Nephron progenitor cell (in vitro differentiated cells): ENCODE data around the gene C5orf24.

Source experiments
- DNase-seq: peaks from one replicate; pipeline ENCODE4 v3.0.0; 2021
- H3K27ac Mint-ChIP-seq: 2 replicates; pipeline ENCODE4 v1.8.0; 2021; ENCODE audit warnings: mild to moderate bottlenecking, moderate library complexity, mixed read lengths
- H3K27me3 Mint-ChIP-seq: 2 replicates; pipeline ENCODE4 v1.8.0; 2021; ENCODE audit warnings: mild to moderate bottlenecking, low read depth, mixed read lengths; ENCODE audit not compliant: poor library complexity
- H3K36me3 Mint-ChIP-seq: 2 replicates; pipeline ENCODE4 v1.8.0; 2021; ENCODE audit warnings: low read depth, mixed read lengths
- H3K4me1 Mint-ChIP-seq: 2 replicates; pipeline ENCODE4 v1.8.0; 2021; ENCODE audit warnings: mixed read lengths
- H3K4me3 Mint-ChIP-seq: 2 replicates; pipeline ENCODE4 v1.8.0; 2021; ENCODE audit warnings: mild to moderate bottlenecking, moderate library complexity, mixed read lengths
- H3K9me3 Mint-ChIP-seq: 2 replicates; pipeline ENCODE4 v1.8.0; 2021; ENCODE audit warnings: mild to moderate bottlenecking, moderate library complexity, mixed read lengths
- TF ChIP-seq, protein P1 (sequence below): fragments of 200-600 bp; sonication (generic); IDR thresholded peaks from 2 replicates; pipeline ENCODE4 v1.5.0; 2021; ENCODE audit warnings: antibody characterized with exemption

The C5orf24 gene

DNA sequence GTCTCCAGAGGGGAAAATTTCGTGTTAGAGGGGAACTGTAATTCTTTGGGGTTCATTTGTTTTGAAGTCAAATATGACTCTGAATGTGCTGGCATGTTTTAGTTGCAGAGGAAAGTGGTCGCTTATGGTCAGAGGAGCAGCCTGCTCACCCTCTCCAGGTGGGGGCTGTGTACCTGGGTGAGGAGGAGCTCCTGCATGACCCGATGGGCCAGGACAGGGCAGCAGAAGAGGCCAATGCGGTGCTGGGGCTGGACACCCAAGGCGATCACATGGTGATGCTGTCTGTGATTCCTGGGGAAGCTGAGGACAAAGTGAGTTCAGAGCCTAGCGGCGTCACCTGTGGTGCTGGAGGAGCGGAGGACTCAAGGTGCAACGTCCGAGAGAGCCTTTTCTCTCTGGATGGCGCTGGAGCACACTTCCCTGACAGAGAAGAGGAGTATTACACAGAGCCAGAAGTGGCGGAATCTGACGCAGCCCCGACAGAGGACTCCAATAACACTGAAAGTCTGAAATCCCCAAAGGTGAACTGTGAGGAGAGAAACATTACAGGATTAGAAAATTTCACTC, 41.9 kb downstream of the C5orf24 start:
- no peak overlapping the region for H3K27ac Mint-ChIP-seq
- H3K4me1 Mint-ChIP-seq = no peaks in the 10 kb centered on the region
- peaks cover 29% of the 10 kb centered on the region for H3K9me3 Mint-ChIP-seq
- peaks cover 56% of the 10 kb centered on the region for H3K36me3 Mint-ChIP-seq
- peaks cover 3% of the 10 kb centered on the region for H3K27me3 Mint-ChIP-seq
- DNase-seq = no peak
- TF ChIP-seq, protein P1, sequence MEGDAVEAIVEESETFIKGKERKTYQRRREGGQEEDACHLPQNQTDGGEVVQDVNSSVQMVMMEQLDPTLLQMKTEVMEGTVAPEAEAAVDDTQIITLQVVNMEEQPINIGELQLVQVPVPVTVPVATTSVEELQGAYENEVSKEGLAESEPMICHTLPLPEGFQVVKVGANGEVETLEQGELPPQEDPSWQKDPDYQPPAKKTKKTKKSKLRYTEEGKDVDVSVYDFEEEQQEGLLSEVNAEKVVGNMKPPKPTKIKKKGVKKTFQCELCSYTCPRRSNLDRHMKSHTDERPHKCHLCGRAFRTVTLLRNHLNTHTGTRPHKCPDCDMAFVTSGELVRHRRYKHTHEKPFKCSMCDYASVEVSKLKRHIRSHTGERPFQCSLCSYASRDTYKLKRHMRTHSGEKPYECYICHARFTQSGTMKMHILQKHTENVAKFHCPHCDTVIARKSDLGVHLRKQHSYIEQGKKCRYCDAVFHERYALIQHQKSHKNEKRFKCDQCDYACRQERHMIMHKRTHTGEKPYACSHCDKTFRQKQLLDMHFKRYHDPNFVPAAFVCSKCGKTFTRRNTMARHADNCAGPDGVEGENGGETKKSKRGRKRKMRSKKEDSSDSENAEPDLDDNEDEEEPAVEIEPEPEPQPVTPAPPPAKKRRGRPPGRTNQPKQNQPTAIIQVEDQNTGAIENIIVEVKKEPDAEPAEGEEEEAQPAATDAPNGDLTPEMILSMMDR = no peak
- no peak overlapping the region for H3K4me3 Mint-ChIP-seq

DNA sequence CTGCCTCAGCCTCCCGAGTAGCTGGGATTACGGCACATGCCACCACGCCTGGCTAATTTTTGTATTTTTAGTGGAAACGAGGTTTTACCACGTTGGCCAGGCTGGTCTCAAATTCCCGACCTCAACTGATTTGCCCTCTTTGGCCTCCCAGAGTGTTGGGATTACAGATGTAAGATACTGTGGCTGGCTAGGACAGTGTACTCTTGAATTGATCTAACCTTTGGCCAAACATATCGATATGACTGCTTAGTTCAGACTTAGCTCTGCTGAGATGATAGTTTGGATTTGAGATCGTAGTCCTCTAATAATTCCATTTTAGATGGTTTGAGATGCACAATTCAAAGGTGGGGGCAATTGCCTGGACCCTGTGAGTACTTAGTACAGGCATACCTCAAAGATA, 43.6 kb downstream of the C5orf24 start:
- H3K27ac Mint-ChIP-seq = no peak overlapping the region
- peaks cover 3% of the 10 kb centered on the region for H3K27me3 Mint-ChIP-seq
- H3K9me3 Mint-ChIP-seq = peaks cover 24% of the 10 kb centered on the region
- DNase-seq = no peak
- no peak overlapping the region for H3K4me3 Mint-ChIP-seq
- TF ChIP-seq, protein P1 = no peak
- H3K36me3 Mint-ChIP-seq = peaks cover 66% of the 10 kb centered on the region
- H3K4me1 Mint-ChIP-seq = no peaks in the 10 kb centered on the region

- H3K9me3 Mint-ChIP-seq = peaks cover 24% of the 10 kb centered on the region
- H3K27me3 Mint-ChIP-seq = no peaks in the 10 kb centered on the region
- TF ChIP-seq, protein P1 = no peak
- DNase-seq = no peak
- H3K36me3 Mint-ChIP-seq = peaks cover 66% of the 10 kb centered on the region
- no peak overlapping the region for H3K4me3 Mint-ChIP-seq
- H3K4me1 Mint-ChIP-seq = no peaks in the 10 kb centered on the region
- no peak overlapping the region for H3K27ac Mint-ChIP-seq
These were observed 45.7 kb downstream of the C5orf24 start for GRCh38 chr5:134891473-134891872.

- DNase-seq = no peak
- Mint-ChIP-seq H3K4me1 (no peaks in the 10 kb centered on the region), H3K27ac (no peak overlapping the region), H3K36me3 (peaks cover 65% of the 10 kb centered on the region), H3K27me3 (no peaks in the 10 kb centered on the region), H3K4me3 (no peak overlapping the region), H3K9me3 (peaks cover 24% of the 10 kb centered on the region)
- TF ChIP-seq, protein P1 = no peak
These were observed 46.5 kb downstream of the C5orf24 start for GRCh38 chr5:134892282-134892681.

DNA sequence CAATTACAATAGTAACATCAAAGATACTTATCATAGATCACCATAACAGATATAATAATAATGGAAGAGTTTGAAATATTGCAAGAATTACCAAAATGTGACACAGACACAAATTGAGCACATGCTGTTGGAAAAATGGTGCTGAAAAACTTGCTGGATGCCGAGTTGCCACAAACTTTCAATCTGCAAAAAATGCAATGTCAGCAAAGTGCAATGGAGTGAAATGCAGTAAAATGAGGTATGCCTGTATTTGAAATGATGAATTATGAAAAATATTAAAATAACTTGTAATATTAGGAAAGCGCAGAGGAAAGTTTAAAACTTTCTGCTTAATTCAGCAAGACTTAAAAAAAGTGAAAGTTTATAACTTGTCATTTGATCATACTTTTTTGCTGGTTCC, 47.2 kb downstream of the C5orf24 start:
- DNase-seq = no peak
- Mint-ChIP-seq H3K27ac (no peak overlapping the region), H3K27me3 (no peaks in the 10 kb centered on the region), H3K9me3 (peaks cover 24% of the 10 kb centered on the region), H3K4me1 (no peaks in the 10 kb centered on the region), H3K36me3 (peaks cover 58% of the 10 kb centered on the region), H3K4me3 (no peak overlapping the region)
- TF ChIP-seq, protein P1 = no peak

DNA sequence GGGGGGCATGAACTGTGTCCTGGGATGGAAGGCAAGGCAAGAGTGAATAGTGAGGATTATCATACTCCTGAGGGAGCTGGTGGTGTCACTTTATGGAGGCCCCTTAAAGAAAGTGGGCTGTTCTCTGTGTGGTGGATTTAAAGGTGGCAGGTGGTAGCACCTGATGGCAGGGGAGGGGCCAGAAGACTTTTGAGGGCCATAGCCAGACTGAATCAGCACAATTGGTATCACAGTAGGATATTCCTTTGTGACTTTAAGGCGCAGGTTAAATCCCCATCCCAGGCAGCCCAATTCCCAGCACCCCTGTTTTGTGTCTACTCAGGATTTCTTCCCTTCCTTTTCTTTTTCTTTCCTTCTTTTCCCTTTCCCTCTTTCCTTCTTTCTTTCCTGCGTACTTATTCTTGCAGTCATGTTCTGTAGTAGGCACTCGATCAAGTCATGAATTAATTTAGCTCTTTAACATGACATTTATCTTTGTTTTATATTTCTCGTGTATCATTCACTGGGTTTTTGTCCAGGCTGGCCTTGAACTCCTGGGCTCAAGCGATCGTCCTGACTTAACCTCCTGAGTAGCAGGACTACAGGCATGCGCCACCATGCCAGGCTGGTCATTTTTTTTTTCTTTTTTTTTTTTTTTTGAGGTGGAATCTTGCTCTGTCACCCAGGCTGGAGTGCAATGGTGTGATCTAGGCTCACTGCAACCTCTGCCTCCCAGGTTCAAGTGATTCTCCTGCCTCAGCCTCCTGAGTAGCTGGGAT, 48.2 kb downstream of the C5orf24 start:
- H3K36me3 Mint-ChIP-seq = peaks cover 48% of the 10 kb centered on the region
- no peak for DNase-seq
- H3K4me3 Mint-ChIP-seq = no peak overlapping the region
- TF ChIP-seq, protein P1 = no peak
- peak overlapping the region; percentile 4 for H3K27ac Mint-ChIP-seq
- H3K27me3 Mint-ChIP-seq = no peaks in the 10 kb centered on the region
- peaks cover 22% of the 10 kb centered on the region for H3K9me3 Mint-ChIP-seq
- H3K4me1 Mint-ChIP-seq = no peaks in the 10 kb centered on the region
